Endothelial cell of umbilical vein (primary cell): ENCODE data around the gene RFK. TPM values are rescaled to one million over a fixed set of nuclear protein-coding genes. Genes with fewer than 3 reads are reported as not detected.
A peak's percentile ranks its signal among the peaks of the same experiment; 100 is the strongest.

Experiments
- BruUV-seq: library from RNA; stranded (reverse); fragments of 400-500 nt; replicated peaks from 2 replicates; lab custom pipeline; 2021; lab: Mats Ljungman, UMichigan
- CTCF ChIA-PET: fragments of 300-600, 350-600 bp; sonication (Branson Sonifier 250); formaldehyde crosslinking; loops from one replicate; lab custom pipeline; 2021; ENCODE audit warnings: antibody characterized with exemption, inconsistent platforms; lab: Charles Lee
- POLR2A ChIA-PET: fragments of 300-600, 350-600 bp; sonication (Branson Sonifier 250); formaldehyde crosslinking; loops from one replicate; lab custom pipeline; 2021; ENCODE audit warnings: antibody characterized with exemption, inconsistent platforms; lab: Charles Lee
- DNase-seq: peaks from one replicate; pipeline ENCODE4 v3.0.0-alpha.2; 2011; ENCODE audit warnings: low read depth, low spot score
- FAIRE-seq: peaks from 2 replicates; lab custom pipeline; 2011; peaks lifted over from hg19 to GRCh38; lab: Jason Lieb, UNC
- H2AFZ ChIP-seq: 2 replicates; pipeline ENCODE4 v1.6.0; 2012; ENCODE audit warnings: low read depth, low read length, control low read depth, inconsistent platforms
- H3K27ac ChIP-seq: 2 replicates; pipeline ENCODE4 v1.5.1; 2011; ENCODE audit warnings: low read depth, mild to moderate bottlenecking, control low read depth, low read length, moderate library complexity; ENCODE audit not compliant: insufficient read depth
- H3K27me3 ChIP-seq, 2 experiments: 2 replicates each; pipeline versions ENCODE4 v1.6.0 to v1.6.1; 2011; ENCODE audit warnings: low read length in 2 of 2, mixed read lengths in 1 of 2; ENCODE audit not compliant: control insufficient read depth in 2 of 2, insufficient read depth in 2 of 2
- H3K36me3 ChIP-seq, 2 experiments: 2 replicates in 1 of 2; 3 replicates in 1 of 2; pipeline ENCODE4 v1.5.1; 2011; ENCODE audit warnings: low read length in 2 of 2, mild to moderate bottlenecking in 1 of 2, moderate library complexity in 1 of 2; ENCODE audit not compliant: control insufficient read depth in 2 of 2, insufficient read depth in 2 of 2; ENCODE audit errors: extremely low read depth in 1 of 2
- H3K4me1 ChIP-seq: 3 replicates; pipeline ENCODE4 v1.5.1; 2011; ENCODE audit warnings: mild to moderate bottlenecking, low read length; ENCODE audit not compliant: control insufficient read depth, insufficient read depth; ENCODE audit errors: extremely low read depth
- H3K4me2 ChIP-seq: 2 replicates; pipeline ENCODE4 v1.6.1; 2011; ENCODE audit warnings: low read length, control low read depth, mixed read lengths; ENCODE audit not compliant: insufficient read depth
- H3K4me3 ChIP-seq, 3 experiments: fragments of 200-600 bp in 1 of 3; sonication (generic), shearing (Covaris generic) in 1 of 3; replicated peaks in 1 of 3; 2 replicates each; pipeline ENCODE4 v1.5.1; 2011 to 2016; ENCODE audit warnings: control low read depth in 3 of 3, low read length in 3 of 3, mild to moderate bottlenecking in 2 of 3, inconsistent platforms in 1 of 3, low read depth in 1 of 3, moderate library complexity in 1 of 3; ENCODE audit not compliant: insufficient read depth in 1 of 3
- H3K79me2 ChIP-seq: 2 replicates; pipeline ENCODE4 v1.6.0; 2012; ENCODE audit warnings: low read length, inconsistent platforms; ENCODE audit not compliant: control insufficient read depth, insufficient read depth
- H3K9ac ChIP-seq: replicated peaks from 2 replicates; pipeline ENCODE3; 2011; ENCODE audit warnings: low read length, control low read depth; ENCODE audit not compliant: insufficient read depth; ENCODE audit errors: extremely low read depth
- H3K9me1 ChIP-seq: replicated peaks from 3 replicates; pipeline ENCODE4 v1.6.0; 2011; ENCODE audit warnings: mild to moderate bottlenecking, low read length; ENCODE audit not compliant: control insufficient read depth, insufficient read depth; ENCODE audit errors: extremely low read depth
- H3K9me3 ChIP-seq: replicated peaks from 2 replicates; pipeline ENCODE4 v1.5.1; 2012; ENCODE audit warnings: low read length, inconsistent platforms; ENCODE audit not compliant: control insufficient read depth, insufficient read depth
- H4K20me1 ChIP-seq: replicated peaks from 2 replicates; pipeline ENCODE3; 2011; ENCODE audit warnings: mild to moderate bottlenecking, low read length; ENCODE audit not compliant: control insufficient read depth, insufficient read depth; ENCODE audit errors: extremely low read depth
- CTCF ChIP-seq, 2 donors: IDR thresholded peaks; 1 replicate in 1 of 2; 2 replicates in 1 of 2; pipeline ENCODE4 v1.5.1; 2011; ENCODE audit warnings: low read length in 2 of 2, mild to moderate bottlenecking in 2 of 2, moderate library complexity in 2 of 2, control low read depth in 1 of 2, inconsistent platforms in 1 of 2, low read depth in 1 of 2; ENCODE audit not compliant: insufficient read depth in 1 of 2; ENCODE audit errors: extremely low read depth in 1 of 2
- EZH2 ChIP-seq: IDR thresholded peaks from 2 replicates; pipeline ENCODE4 v1.6.1; 2012; ENCODE audit warnings: borderline replicate concordance, low read depth, mild to moderate bottlenecking, moderate library complexity, low read length, inconsistent platforms; ENCODE audit not compliant: severe bottlenecking
- FOS ChIP-seq: IDR thresholded peaks from 2 replicates; pipeline ENCODE4 v1.6.1; 2011; ENCODE audit warnings: mild to moderate bottlenecking, low read length, moderate library complexity, borderline replicate concordance; ENCODE audit not compliant: insufficient read depth
- GATA2 ChIP-seq: IDR thresholded peaks from 2 replicates; pipeline ENCODE4 v1.7.0; 2011; ENCODE audit warnings: low read depth, mild to moderate bottlenecking, moderate library complexity, mixed read lengths, low read length; ENCODE audit not compliant: insufficient read length, insufficient read depth
- JUN ChIP-seq: IDR thresholded peaks from 2 replicates; pipeline ENCODE4 v1.6.1; 2011; ENCODE audit warnings: borderline replicate concordance, low read depth; ENCODE audit not compliant: insufficient read length, insufficient read depth
- MYC ChIP-seq: IDR thresholded peaks from one replicate; pipeline ENCODE4 v1.6.1; 2011; ENCODE audit warnings: mild to moderate bottlenecking, low read depth, low read length
- POLR2A ChIP-seq: IDR thresholded peaks from 2 replicates; pipeline ENCODE4 v1.6.1; 2012; ENCODE audit warnings: low read depth, mild to moderate bottlenecking, control low read depth, low read length
- POLR2AphosphoS5 ChIP-seq: IDR thresholded peaks from 2 replicates; pipeline ENCODE4 v1.6.1; 2012; ENCODE audit warnings: low read depth, mild to moderate bottlenecking, control low read depth, low read length, moderate library complexity; ENCODE audit not compliant: insufficient read depth
- dilution Hi-C: fragments of 300-500 bp; cut with MboI; formaldehyde crosslinking; loops from one replicate; pipeline ENCODE4 v1.15.0; 2019; ENCODE audit warnings: low sequenced_read_pairs; ENCODE audit not compliant: extremely low pct_ligation_motif_present
- intact Hi-C: fragments of 100-400 bp; cut with micrococcal nuclease; formaldehyde crosslinking; loops from one replicate; pipeline ENCODE4 v1.10.0; 2022
- polyA plus RNA-seq, 4 experiments: library from polyadenylated mRNA; depleted of rRNA in 3 of 4; stranded (reverse) in 3 of 4; unstranded in 1 of 4; fragments of >200 nt; gene quantifications; 2 replicates each; pipeline versions ENCODE4 v1.2.1 to v1.2.3, GENCODE V29; 2011 to 2012; ENCODE audit warnings: missing spikeins in 1 of 4
- total RNA-seq: library from RNA; stranded (reverse); gene quantifications from 2 replicates; pipeline ENCODE4 v1.2.3, GENCODE V29; 2021
- TF ChIP-seq, protein P1 (sequence below): IDR thresholded peaks from 2 replicates; pipeline ENCODE4 v1.6.1; 2011; ENCODE audit not compliant: insufficient read depth, insufficient read length

The RFK gene
- total and polyA plus RNA-seq, 2 donors (not counting 3 experiments of a cell fraction or from before 2014, with no cell fraction given), result 18.1 to 32.9 TPM

DNA sequence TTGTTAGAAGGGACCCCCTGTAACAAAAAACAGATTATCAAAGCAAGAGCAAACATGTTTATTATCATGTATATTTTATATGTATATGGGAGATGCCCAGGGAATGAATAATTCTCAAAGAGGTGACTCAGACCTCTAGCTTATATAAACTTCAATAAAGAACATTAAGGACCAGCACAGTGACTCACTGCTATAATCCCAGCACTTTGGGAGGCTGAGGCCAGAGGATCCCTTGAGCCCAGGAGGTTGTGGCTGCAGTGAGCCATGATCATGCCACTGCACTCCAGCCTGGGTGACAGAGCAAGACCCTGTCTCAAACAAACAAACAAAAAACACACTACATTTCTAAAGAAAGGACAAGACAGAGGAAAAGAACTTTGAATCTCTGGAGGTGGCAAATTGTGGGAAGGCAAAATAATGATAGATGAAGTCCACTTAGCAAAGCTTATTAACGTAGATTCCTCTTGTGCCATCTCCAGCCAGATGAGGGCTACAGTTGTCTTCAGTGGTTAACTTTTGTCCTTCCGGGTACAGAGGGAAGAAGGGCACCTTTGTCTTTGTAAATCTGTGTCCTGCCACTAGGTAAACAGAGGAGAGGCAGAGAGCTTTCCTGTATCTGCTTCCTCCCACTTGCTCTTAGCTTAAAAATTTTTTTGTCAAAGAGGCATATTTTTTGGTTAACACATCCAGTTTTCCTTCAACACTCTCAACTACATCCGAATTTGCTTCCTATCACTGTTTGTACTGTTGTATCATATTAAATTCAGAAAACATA is 7.5 kb upstream of the RFK start:
- POLR2A ChIA-PET, result no interaction called here
- Histone ChIP-seq H4K20me1 (no peaks in the 10 kb centered on the region), H3K79me2 (no peaks in the 10 kb centered on the region), H3K27ac (no peak overlapping the region), H3K27me3 (no peaks in the 10 kb centered on the region), H3K9me1 (no peaks in the 10 kb centered on the region), H3K4me2 (no peak overlapping the region), H3K9ac (no peak overlapping the region), H3K4me3 (no peak overlapping the region), H2AFZ (peak overlapping the region; percentile 40), H3K36me3 (no peaks in the 10 kb centered on the region), H3K9me3 (no peaks in the 10 kb centered on the region), H3K4me1 (peaks cover 5% of the 10 kb centered on the region)
- CTCF ChIA-PET, result interaction anchor here (0.8 to 2.1 kb wide), 7 partner anchors 18 to 312 kb away, joined by 3 to 9 read pairs (median 4); no protein-coding TSS in a partner anchor
- dilution Hi-C loops, result no loop called here
- FAIRE-seq (no peak), DNase-seq (no peak)
- intact Hi-C loops, result loop anchor here (2.0 kb wide), 1 partner anchor 45 kb away; no protein-coding TSS in a partner anchor
- BruUV-seq, result no TSS peak
- no peak for TF ChIP-seq GATA2
- no peak for TF ChIP-seq POLR2AphosphoS5
- no peak for TF ChIP-seq POLR2A
- TF ChIP-seq CTCF (IDR thresholded peaks at IDR 0.05; ENCODE audit: extremely low read depth in 1 of 2, insufficient read depth in 1 of 2, low read depth in 1 of 2, low read length in 2 of 2), result no peak
- TF ChIP-seq EZH2, result no peak
- no peak for TF ChIP-seq JUN
- TF ChIP-seq FOS, result no peak
- TF ChIP-seq, protein P1, sequence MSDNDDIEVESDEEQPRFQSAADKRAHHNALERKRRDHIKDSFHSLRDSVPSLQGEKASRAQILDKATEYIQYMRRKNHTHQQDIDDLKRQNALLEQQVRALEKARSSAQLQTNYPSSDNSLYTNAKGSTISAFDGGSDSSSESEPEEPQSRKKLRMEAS, result no peak
- no peak for TF ChIP-seq MYC
